Neural cell (in vitro differentiated cells): ENCODE data around the gene PDE8A. TPM values are rescaled to one million over a fixed set of nuclear protein-coding genes. Genes with fewer than 3 reads are reported as not detected.

Experiments used
- H2AFZ ChIP-seq: fragments of 200-600, 300-800 bp; sonication (generic), shearing (Covaris generic); 2 replicates; pipeline ENCODE4 v1.6.0; 2014; ENCODE audit warnings: low read depth, mild to moderate bottlenecking, antibody characterized with exemption, low read length, moderate library complexity
- H3F3A ChIP-seq: fragments of 200-600 bp; shearing (Covaris generic); 2 replicates; pipeline ENCODE4 v1.6.1; 2016; ENCODE audit warnings: mild to moderate bottlenecking, moderate library complexity, mixed read lengths, antibody characterized with exemption, low read length; ENCODE audit not compliant: insufficient read depth, poor library complexity, severe bottlenecking
- H3K27ac ChIP-seq: fragments of 200-600, 300-800 bp; sonication (generic), shearing (Covaris generic); 2 replicates; pipeline ENCODE4 v1.5.1; 2014; ENCODE audit warnings: mild to moderate bottlenecking, low read length, moderate library complexity
- H3K27me3 ChIP-seq: fragments of 300-800, 200-600 bp; sonication (generic), shearing (Covaris generic); 2 replicates; pipeline ENCODE4 v1.6.0; 2014; ENCODE audit warnings: mild to moderate bottlenecking, low read depth, low read length, moderate library complexity; ENCODE audit not compliant: insufficient read depth
- H3K36me3 ChIP-seq: fragments of 300-800, 200-600 bp; sonication (generic), shearing (Covaris generic); 2 replicates; pipeline ENCODE4 v1.5.1; 2014; ENCODE audit warnings: mild to moderate bottlenecking, antibody characterized with exemption, low read length, moderate library complexity; ENCODE audit not compliant: insufficient read depth
- H3K4me2 ChIP-seq: fragments of 300-800, 200-600 bp; sonication (generic), shearing (Covaris generic); 2 replicates; pipeline ENCODE4 v1.6.0; 2014; ENCODE audit warnings: mild to moderate bottlenecking, low read length
- H3K4me3 ChIP-seq: fragments of 300-800, 200-600 bp; sonication (generic), shearing (Covaris generic); 2 replicates; pipeline ENCODE4 v1.5.1; 2014; ENCODE audit warnings: mild to moderate bottlenecking, low read length, moderate library complexity
- H3K79me2 ChIP-seq: fragments of 200-600 bp; shearing (Covaris generic); replicated peaks from 2 replicates; pipeline ENCODE4 v1.6.0; 2014; ENCODE audit warnings: mild to moderate bottlenecking, low read length, moderate library complexity; ENCODE audit not compliant: insufficient read depth
- H3K9ac ChIP-seq: fragments of 300-800, 200-600 bp; sonication (generic), shearing (Covaris generic); 2 replicates; pipeline ENCODE4 v1.6.1; 2016; ENCODE audit warnings: mild to moderate bottlenecking, low read length, mixed read lengths
- H3K9me2 ChIP-seq: fragments of 200-600 bp; shearing (Covaris generic); 2 replicates; pipeline ENCODE4 v1.6.1; 2016; ENCODE audit warnings: mild to moderate bottlenecking, low read length, mixed read lengths; ENCODE audit not compliant: insufficient read depth
- H3K9me3 ChIP-seq: fragments of 200-600, 300-800 bp; sonication (generic), shearing (Covaris generic); 2 replicates; pipeline ENCODE4 v1.6.1; 2016; ENCODE audit warnings: mild to moderate bottlenecking, mixed run types, low read length, moderate library complexity, mixed read lengths
- H4K20me1 ChIP-seq: fragments of 200-600 bp; shearing (Covaris generic); 2 replicates; pipeline ENCODE4 v1.6.1; 2016; ENCODE audit warnings: mild to moderate bottlenecking, mixed run types; ENCODE audit not compliant: insufficient read depth
- EP300 ChIP-seq: fragments of 450-650 bp; conservative IDR thresholded peaks from 2 replicates; pipeline ENCODE4 v1.6.1; 2014; ENCODE audit warnings: antibody characterized with exemption, mild to moderate bottlenecking, moderate library complexity; ENCODE audit not compliant: poor library complexity, severe bottlenecking
- EZH2 ChIP-seq: fragments of 200-600, 300-800 bp; shearing (Covaris generic), sonication (generic); IDR thresholded peaks from 2 replicates; pipeline ENCODE4 v1.6.1; 2014; ENCODE audit warnings: antibody characterized with exemption, low read length, borderline replicate concordance, mild to moderate bottlenecking; ENCODE audit not compliant: insufficient read depth, poor library complexity, severe bottlenecking
- MXI1 ChIP-seq: fragments of 450-650 bp; conservative IDR thresholded peaks from 2 replicates; pipeline ENCODE4 v1.6.1; 2014; ENCODE audit warnings: antibody characterized with exemption, mild to moderate bottlenecking; ENCODE audit not compliant: poor library complexity, severe bottlenecking
- POLR2AphosphoS5 ChIP-seq: IDR thresholded peaks from 2 replicates; pipeline ENCODE4 v1.6.1; 2012
- RAD21 ChIP-seq: fragments of 450-650 bp; conservative IDR thresholded peaks from 2 replicates; pipeline ENCODE4 v1.6.1; 2014; ENCODE audit warnings: antibody characterized with exemption, mild to moderate bottlenecking, moderate library complexity
- SMC3 ChIP-seq: fragments of 450-650 bp; conservative IDR thresholded peaks from 2 replicates; pipeline ENCODE4 v1.6.1; 2014; ENCODE audit warnings: antibody characterized with exemption, mild to moderate bottlenecking, moderate library complexity; ENCODE audit not compliant: poor library complexity
- TAF1 ChIP-seq: IDR thresholded peaks from 2 replicates; pipeline ENCODE4 v1.6.1; 2012; ENCODE audit warnings: low read depth
- polyA plus RNA-seq: library from polyadenylated mRNA; depleted of rRNA; stranded (reverse); fragments of >200 nt; gene quantifications from 2 replicates; pipeline ENCODE4 v1.2.3, GENCODE V29; 2014
- TF ChIP-seq, protein P1 (sequence below): fragments of 450-650 bp; IDR thresholded peaks from 2 replicates; pipeline ENCODE4 v1.5.1; 2014; ENCODE audit warnings: antibody characterized with exemption, mild to moderate bottlenecking, moderate library complexity; ENCODE audit not compliant: poor library complexity, severe bottlenecking
- TF ChIP-seq, protein P2 (sequence below): IDR thresholded peaks from 2 replicates; pipeline ENCODE4 v1.6.1; 2012; ENCODE audit warnings: borderline replicate concordance

Gene PDE8A
- polyA plus RNA-seq, 1 donor from 2014 or later = 13.2 TPM

GRCh38 chr15:84950570-84951111 is 31.0 kb upstream of the PDE8A start:
- no peak for TF ChIP-seq RAD21
- Histone ChIP-seq H3F3A (no peaks in the 10 kb centered on the region), H3K27ac (no peak overlapping the region), H4K20me1 (no peaks in the 10 kb centered on the region), H3K4me3 (no peak overlapping the region), H3K9me3 (no peaks in the 10 kb centered on the region), H2AFZ (no peak overlapping the region), H3K4me2 (no peak overlapping the region), H3K27me3 (no peaks in the 10 kb centered on the region), H3K9me2 (no peaks in the 10 kb centered on the region), H3K79me2 (no peaks in the 10 kb centered on the region), H3K9ac (no peak overlapping the region), H3K36me3 (no peaks in the 10 kb centered on the region)

DNA sequence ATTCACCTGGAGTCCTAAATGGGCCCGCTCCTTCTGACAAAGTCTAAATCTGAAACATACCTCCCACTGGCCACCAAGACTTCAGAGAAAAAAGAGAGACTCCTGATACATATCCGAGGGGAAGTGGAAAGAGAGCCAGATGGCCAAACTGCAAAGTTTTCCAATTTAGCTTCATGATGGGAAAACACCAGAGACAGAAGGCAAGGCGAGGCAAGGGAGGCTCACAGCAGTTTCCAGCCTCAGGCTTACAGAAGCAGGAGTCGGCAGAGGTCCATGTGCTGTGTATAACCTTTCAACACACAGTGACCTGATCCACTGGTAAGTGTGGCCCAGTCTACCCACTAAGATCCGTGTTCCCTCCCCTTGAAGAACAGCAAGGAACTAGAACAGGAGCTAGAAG is 29.9 kb upstream of the PDE8A start:
- Histone ChIP-seq H3K36me3 (no peaks in the 10 kb centered on the region), H3K4me3 (no peak overlapping the region), H3K9ac (no peak overlapping the region), H3K79me2 (no peaks in the 10 kb centered on the region), H3K27ac (no peak overlapping the region), H3K9me2 (no peaks in the 10 kb centered on the region), H3K9me3 (no peaks in the 10 kb centered on the region), H3F3A (no peaks in the 10 kb centered on the region), H4K20me1 (no peaks in the 10 kb centered on the region), H2AFZ (no peak overlapping the region), H3K4me2 (no peak overlapping the region), H3K27me3 (no peaks in the 10 kb centered on the region)
- no peak for TF ChIP-seq RAD21
- TF ChIP-seq, protein P1, sequence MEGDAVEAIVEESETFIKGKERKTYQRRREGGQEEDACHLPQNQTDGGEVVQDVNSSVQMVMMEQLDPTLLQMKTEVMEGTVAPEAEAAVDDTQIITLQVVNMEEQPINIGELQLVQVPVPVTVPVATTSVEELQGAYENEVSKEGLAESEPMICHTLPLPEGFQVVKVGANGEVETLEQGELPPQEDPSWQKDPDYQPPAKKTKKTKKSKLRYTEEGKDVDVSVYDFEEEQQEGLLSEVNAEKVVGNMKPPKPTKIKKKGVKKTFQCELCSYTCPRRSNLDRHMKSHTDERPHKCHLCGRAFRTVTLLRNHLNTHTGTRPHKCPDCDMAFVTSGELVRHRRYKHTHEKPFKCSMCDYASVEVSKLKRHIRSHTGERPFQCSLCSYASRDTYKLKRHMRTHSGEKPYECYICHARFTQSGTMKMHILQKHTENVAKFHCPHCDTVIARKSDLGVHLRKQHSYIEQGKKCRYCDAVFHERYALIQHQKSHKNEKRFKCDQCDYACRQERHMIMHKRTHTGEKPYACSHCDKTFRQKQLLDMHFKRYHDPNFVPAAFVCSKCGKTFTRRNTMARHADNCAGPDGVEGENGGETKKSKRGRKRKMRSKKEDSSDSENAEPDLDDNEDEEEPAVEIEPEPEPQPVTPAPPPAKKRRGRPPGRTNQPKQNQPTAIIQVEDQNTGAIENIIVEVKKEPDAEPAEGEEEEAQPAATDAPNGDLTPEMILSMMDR = no peak
- TF ChIP-seq EZH2 = no peak
- no peak for TF ChIP-seq SMC3
- TF ChIP-seq, protein P2, sequence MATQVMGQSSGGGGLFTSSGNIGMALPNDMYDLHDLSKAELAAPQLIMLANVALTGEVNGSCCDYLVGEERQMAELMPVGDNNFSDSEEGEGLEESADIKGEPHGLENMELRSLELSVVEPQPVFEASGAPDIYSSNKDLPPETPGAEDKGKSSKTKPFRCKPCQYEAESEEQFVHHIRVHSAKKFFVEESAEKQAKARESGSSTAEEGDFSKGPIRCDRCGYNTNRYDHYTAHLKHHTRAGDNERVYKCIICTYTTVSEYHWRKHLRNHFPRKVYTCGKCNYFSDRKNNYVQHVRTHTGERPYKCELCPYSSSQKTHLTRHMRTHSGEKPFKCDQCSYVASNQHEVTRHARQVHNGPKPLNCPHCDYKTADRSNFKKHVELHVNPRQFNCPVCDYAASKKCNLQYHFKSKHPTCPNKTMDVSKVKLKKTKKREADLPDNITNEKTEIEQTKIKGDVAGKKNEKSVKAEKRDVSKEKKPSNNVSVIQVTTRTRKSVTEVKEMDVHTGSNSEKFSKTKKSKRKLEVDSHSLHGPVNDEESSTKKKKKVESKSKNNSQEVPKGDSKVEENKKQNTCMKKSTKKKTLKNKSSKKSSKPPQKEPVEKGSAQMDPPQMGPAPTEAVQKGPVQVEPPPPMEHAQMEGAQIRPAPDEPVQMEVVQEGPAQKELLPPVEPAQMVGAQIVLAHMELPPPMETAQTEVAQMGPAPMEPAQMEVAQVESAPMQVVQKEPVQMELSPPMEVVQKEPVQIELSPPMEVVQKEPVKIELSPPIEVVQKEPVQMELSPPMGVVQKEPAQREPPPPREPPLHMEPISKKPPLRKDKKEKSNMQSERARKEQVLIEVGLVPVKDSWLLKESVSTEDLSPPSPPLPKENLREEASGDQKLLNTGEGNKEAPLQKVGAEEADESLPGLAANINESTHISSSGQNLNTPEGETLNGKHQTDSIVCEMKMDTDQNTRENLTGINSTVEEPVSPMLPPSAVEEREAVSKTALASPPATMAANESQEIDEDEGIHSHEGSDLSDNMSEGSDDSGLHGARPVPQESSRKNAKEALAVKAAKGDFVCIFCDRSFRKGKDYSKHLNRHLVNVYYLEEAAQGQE = no peak
- no peak for TF ChIP-seq POLR2AphosphoS5

GRCh38 chr15:84953136-84953535 is 28.5 kb upstream of the PDE8A start:
- no peak overlapping the region for H2AFZ ChIP-seq
- no peaks in the 10 kb centered on the region for H3K9me2 ChIP-seq
- no peaks in the 10 kb centered on the region for H3F3A ChIP-seq
- H3K4me3 ChIP-seq = no peak overlapping the region
- no peaks in the 10 kb centered on the region for H3K36me3 ChIP-seq
- H3K27me3 ChIP-seq = no peaks in the 10 kb centered on the region
- H3K27ac ChIP-seq = no peak overlapping the region
- H3K4me2 ChIP-seq = no peak overlapping the region
- no peaks in the 10 kb centered on the region for H3K79me2 ChIP-seq
- no peak for TF ChIP-seq MXI1
- no peak for TF ChIP-seq SMC3
- TF ChIP-seq, protein P2 = no peak
- TF ChIP-seq, protein P1 = no peak
- no peak for TF ChIP-seq TAF1
- no peak for TF ChIP-seq EP300
- TF ChIP-seq POLR2AphosphoS5 = no peak
- no peak for TF ChIP-seq EZH2
- no peak for TF ChIP-seq RAD21
- no peak overlapping the region for H3K9ac ChIP-seq
- H4K20me1 ChIP-seq = no peaks in the 10 kb centered on the region
- no peaks in the 10 kb centered on the region for H3K9me3 ChIP-seq
